SJSA1 (cell line): ENCODE results near the gene PRRT3. TPM values are rescaled to one million over a fixed set of nuclear protein-coding genes. Genes with fewer than 3 reads are reported as not detected.
A peak's percentile ranks its signal among the peaks of the same experiment; 100 is the strongest.
"Not testable (repeated sequence)": the region's sequence is repeated elsewhere in the genome, so short reads cannot be mapped to it uniquely, and the experiment has no call there.

Experiments used
- DNase-seq, 2 experiments: peaks; one replicate each; pipeline ENCODE4 v3.0.0-alpha.2; 2015 to 2020; ENCODE audit warnings: low spot score in 2 of 2, low read depth in 1 of 2
- H3K27ac ChIP-seq: fragments of 250-450 bp; sonication (Bioruptor Pico); 2 replicates; pipeline ENCODE4 v1.5.1; 2020; ENCODE audit warnings: mild to moderate bottlenecking, moderate library complexity
- H3K27me3 ChIP-seq: fragments of 250-450 bp; sonication (Bioruptor Pico); replicated peaks from 2 replicates; pipeline ENCODE4 v1.5.1; 2020; ENCODE audit warnings: mild to moderate bottlenecking, moderate library complexity
- H3K36me3 ChIP-seq: fragments of 250-450 bp; sonication (Bioruptor Pico); 2 replicates; pipeline ENCODE4 v1.5.1; 2020; ENCODE audit warnings: mild to moderate bottlenecking
- H3K4me1 ChIP-seq: fragments of 250-450 bp; sonication (Bioruptor Pico); replicated peaks from 2 replicates; pipeline ENCODE4 v1.6.1; 2021; ENCODE audit warnings: mild to moderate bottlenecking
- H3K4me3 ChIP-seq: fragments of 250-450 bp; sonication (Bioruptor Pico); 2 replicates; pipeline ENCODE4 v1.5.1; 2020; ENCODE audit warnings: mild to moderate bottlenecking
- H3K9me3 ChIP-seq: fragments of 250-450 bp; sonication (Bioruptor Pico); replicated peaks from 2 replicates; pipeline ENCODE4 v1.5.1; 2020; ENCODE audit warnings: mild to moderate bottlenecking
- total RNA-seq: library from RNA; depleted of rRNA; stranded (reverse); fragments of >200 nt; shearing (Covaris generic); gene quantifications from 2 replicates; pipeline ENCODE4 v1.2.3, GENCODE V29; 2014

The PRRT3 gene
- total RNA-seq, 1 experiment from 2014 or later = 0.58 TPM

- DNase-seq = no peak
- Histone ChIP-seq H3K36me3 (no peaks in the 10 kb centered on the region; the same call in 1 of the 2 replicates), H3K4me3 (no peak overlapping the region), H3K9me3 (no peaks in the 10 kb centered on the region), H3K27ac (no peak overlapping the region), H3K4me1 (no peaks in the 10 kb centered on the region; the same call in 1 of the 2 replicates), H3K27me3 (no peaks in the 10 kb centered on the region)
These were observed 11.5 kb downstream of the PRRT3 start for GRCh38 chr3:9940746-9941145.

- not testable (repeated sequence) for H3K9me3 ChIP-seq, H3K27me3 ChIP-seq, H3K27ac ChIP-seq, H3K4me3 ChIP-seq, H3K4me1 ChIP-seq, H3K36me3 ChIP-seq, DNase-seq
These were observed 12.3 kb downstream of the PRRT3 start for GRCh38 chr3:9939906-9940305.

- Histone ChIP-seq H3K27ac (no peak overlapping the region), H3K36me3 (no peaks in the 10 kb centered on the region; the same call in 1 of the 2 replicates), H3K27me3 (no peaks in the 10 kb centered on the region), H3K4me1 (peaks cover 5% of the 10 kb centered on the region), H3K9me3 (no peaks in the 10 kb centered on the region), H3K4me3 (no peak overlapping the region)
- no peak for DNase-seq
These were observed 13.2 kb downstream of the PRRT3 start for GRCh38 chr3:9938966-9939365.

GRCh38 chr3:9937486-9938238, 14.5 kb downstream of the PRRT3 start:
- H3K9me3 ChIP-seq = no peaks in the 10 kb centered on the region

GRCh38 chr3:9935966-9936510, 16.2 kb downstream of the PRRT3 start:
- Histone ChIP-seq H3K4me1 (peaks cover 21% of the 10 kb centered on the region), H3K36me3 (no peaks in the 10 kb centered on the region; the same call in 1 of the 2 replicates), H3K27me3 (no peaks in the 10 kb centered on the region), H3K27ac (no peak overlapping the region), H3K9me3 (no peaks in the 10 kb centered on the region), H3K4me3 (no peak overlapping the region)
- DNase-seq = no peak

More at GRCh38 chr3:9937486-9938238, 14.5 kb downstream of the PRRT3 start:
- Histone ChIP-seq H3K36me3 (no peaks in the 10 kb centered on the region; the same call in 1 of the 2 replicates), H3K4me3 (no peak overlapping the region), H3K27me3 (no peaks in the 10 kb centered on the region), H3K4me1 (peaks cover 18% of the 10 kb centered on the region), H3K27ac (no peak overlapping the region)
- no peak for DNase-seq

- H3K27me3 ChIP-seq = no peaks in the 10 kb centered on the region
- H3K27ac ChIP-seq = no peak overlapping the region
- DNase-seq = no peak
- H3K4me3 ChIP-seq = no peak overlapping the region
- H3K9me3 ChIP-seq = no peaks in the 10 kb centered on the region
- no peaks in the 10 kb centered on the region; the same call in 1 of the 2 replicates for H3K36me3 ChIP-seq
- peaks cover 21% of the 10 kb centered on the region for H3K4me1 ChIP-seq
These were observed 17.2 kb downstream of the PRRT3 start for GRCh38 chr3:9934993-9935392.

GRCh38 chr3:9934235-9934621, 18.0 kb downstream of the PRRT3 start:
- Histone ChIP-seq H3K9me3 (no peaks in the 10 kb centered on the region), H3K4me1 (peaks cover 21% of the 10 kb centered on the region), H3K27me3 (no peaks in the 10 kb centered on the region), H3K36me3 (no peaks in the 10 kb centered on the region; the same call in 1 of the 2 replicates), H3K27ac (no peak overlapping the region), H3K4me3 (peak overlapping the region; percentile 58)
- DNase-seq = no peak

- DNase-seq = peak; percentile 86 to 87
- Histone ChIP-seq H3K4me3 (peak within 1 kb of the TSS; percentile 58), H3K36me3 (no peaks in the 10 kb centered on the region; the same call in 1 of the 2 replicates)
These were observed 18.5 kb downstream of the PRRT3 start, which contains the start of gene CRELD1 for GRCh38 chr3:9933561-9934234. Gene CRELD1 (plus strand): TSS chr3:9933834. CDS start chr3:9934439, 605 bp downstream.

GRCh38 chr3:9932843-9933560, 19.2 kb downstream of the PRRT3 start:
- Histone ChIP-seq H3K4me1 (peaks cover 21% of the 10 kb centered on the region), H3K4me3 (peak overlapping the region; percentile 58), H3K36me3 (no peaks in the 10 kb centered on the region; the same call in 1 of the 2 replicates), H3K27ac (no peak overlapping the region), H3K27me3 (no peaks in the 10 kb centered on the region), H3K9me3 (no peaks in the 10 kb centered on the region)
- peak; percentile 67 to 84 for DNase-seq

More at GRCh38 chr3:9933561-9934234, 18.5 kb downstream of the PRRT3 start, which contains the start of gene CRELD1:
- H3K27ac ChIP-seq = peak within 1 kb of the TSS; percentile 32
- H3K9me3 ChIP-seq = no peaks in the 10 kb centered on the region
- H3K4me1 ChIP-seq = peaks cover 21% of the 10 kb centered on the region
- H3K27me3 ChIP-seq = no peaks in the 10 kb centered on the region

GRCh38 chr3:9932535-9932842, 19.7 kb downstream of the PRRT3 start:
- no peaks in the 10 kb centered on the region for H3K27me3 ChIP-seq
- no peaks in the 10 kb centered on the region for H3K9me3 ChIP-seq
- H3K4me1 ChIP-seq = peaks cover 21% of the 10 kb centered on the region
- no peak for DNase-seq
- peak overlapping the region; percentile 58 for H3K4me3 ChIP-seq
- no peak overlapping the region for H3K27ac ChIP-seq
- H3K36me3 ChIP-seq = no peaks in the 10 kb centered on the region; the same call in 1 of the 2 replicates

GRCh38 chr3:9930804-9931418, 21.3 kb downstream of the PRRT3 start:
- Histone ChIP-seq H3K9me3 (no peaks in the 10 kb centered on the region), H3K4me1 (peaks cover 21% of the 10 kb centered on the region), H3K4me3 (no peak overlapping the region), H3K27me3 (no peaks in the 10 kb centered on the region), H3K27ac (no peak overlapping the region), H3K36me3 (no peaks in the 10 kb centered on the region)
- DNase-seq = no peak

GRCh38 chr3:9928158-9928557, 24.1 kb downstream of the PRRT3 start:
- H3K9me3 ChIP-seq = no peaks in the 10 kb centered on the region
- no peak for DNase-seq
- H3K27me3 ChIP-seq = no peaks in the 10 kb centered on the region
- peaks cover 8% of the 10 kb centered on the region for H3K4me1 ChIP-seq
- H3K27ac ChIP-seq = no peak overlapping the region
- H3K4me3 ChIP-seq = no peak overlapping the region
- no peaks in the 10 kb centered on the region for H3K36me3 ChIP-seq
